Neural progenitor cell (in vitro differentiated cells): ENCODE results near the gene PLOD3. TPM values are rescaled to one million over a fixed set of nuclear protein-coding genes. Genes with fewer than 3 reads are reported as not detected.
A peak's percentile ranks its signal among the peaks of the same experiment; 100 is the strongest.

Experiments used
- DNase-seq: peaks from one replicate; pipeline ENCODE4 v3.0.0-alpha.2; 2016; ENCODE audit warnings: low spot score
- H2AFZ ChIP-seq: fragments of 200-600 bp; sonication (generic); replicated peaks from 2 replicates; pipeline ENCODE4 v1.6.1; 2016; ENCODE audit warnings: antibody characterized with exemption
- H3F3A ChIP-seq: fragments of 200-600 bp; sonication (generic); 2 replicates; pipeline ENCODE4 v1.6.1; 2016; ENCODE audit warnings: antibody characterized with exemption, low read depth
- H3K27ac ChIP-seq: fragments of 200-600 bp; sonication (generic); 2 replicates; pipeline ENCODE4 v1.5.1; 2016; ENCODE audit warnings: mild to moderate bottlenecking
- H3K27me3 ChIP-seq: fragments of 200-600 bp; sonication (generic); 2 replicates; pipeline ENCODE4 v1.6.1; 2016; ENCODE audit warnings: mild to moderate bottlenecking, moderate library complexity
- H3K36me3 ChIP-seq: fragments of 200-600 bp; sonication (generic); 2 replicates; pipeline ENCODE4 v1.5.1; 2016
- H3K4me1 ChIP-seq: fragments of 200-600 bp; sonication (generic); 2 replicates; pipeline ENCODE4 v1.6.1; 2016; ENCODE audit warnings: mixed run types
- H3K4me2 ChIP-seq: fragments of 200-600 bp; sonication (generic); 2 replicates; pipeline ENCODE4 v1.6.1; 2016
- H3K4me3 ChIP-seq: fragments of 200-600 bp; sonication (generic); 2 replicates; pipeline ENCODE4 v1.5.1; 2016
- H3K79me2 ChIP-seq: fragments of 200-600 bp; sonication (generic); 2 replicates; pipeline ENCODE4 v1.6.1; 2016; ENCODE audit warnings: low read depth
- H3K9ac ChIP-seq: fragments of 200-600 bp; sonication (generic); 2 replicates; pipeline ENCODE4 v1.6.1; 2016
- H3K9me3 ChIP-seq: fragments of 200-600 bp; sonication (generic); 2 replicates; pipeline ENCODE4 v1.5.1; 2016; ENCODE audit warnings: low read depth
- H4K20me1 ChIP-seq: fragments of 200-600 bp; sonication (generic); 2 replicates; pipeline ENCODE4 v1.6.1; 2016; ENCODE audit warnings: low read depth
- H3K27ac Mint-ChIP-seq: 3 replicates; pipeline ENCODE4 v1.8.0; 2021; ENCODE audit warnings: mixed read lengths
- H3K27me3 Mint-ChIP-seq: 2 replicates; pipeline ENCODE4 v1.8.0; 2022; ENCODE audit warnings: low read depth, mild to moderate bottlenecking, inconsistent platforms, moderate library complexity, mixed read lengths; ENCODE audit not compliant: insufficient read depth
- H3K36me3 Mint-ChIP-seq: 3 replicates; pipeline ENCODE4 v1.8.0; 2021; ENCODE audit warnings: mixed read lengths
- H3K4me1 Mint-ChIP-seq: 3 replicates; pipeline ENCODE4 v1.8.0; 2021; ENCODE audit warnings: mixed read lengths
- H3K4me3 Mint-ChIP-seq: 3 replicates; pipeline ENCODE4 v1.8.0; 2021; ENCODE audit warnings: mild to moderate bottlenecking, moderate library complexity, mixed read lengths
- H3K9me3 Mint-ChIP-seq: 3 replicates; pipeline ENCODE4 v1.8.0; 2020; ENCODE audit warnings: mixed read lengths
- EZH2 ChIP-seq: fragments of 200-600 bp; sonication (generic); IDR thresholded peaks from 2 replicates; pipeline ENCODE4 v1.6.1; 2017; ENCODE audit warnings: antibody characterized with exemption, mild to moderate bottlenecking, moderate library complexity
- EZH2phosphoT487 ChIP-seq: fragments of 200-600 bp; sonication (generic); IDR thresholded peaks from 2 replicates; pipeline ENCODE4 v1.6.1; 2017; ENCODE audit warnings: antibody characterized with exemption
- total RNA-seq: library from RNA; depleted of rRNA; stranded (reverse); fragments of >200 nt; gene quantifications from 2 replicates; pipeline ENCODE4 v1.2.3, GENCODE V29; 2015; ENCODE audit warnings: low replicate concordance
- TF ChIP-seq, protein P1 (sequence below): fragments of 200-600 bp; sonication (generic); IDR thresholded peaks from 2 replicates; pipeline ENCODE4 v1.5.1; 2017; ENCODE audit warnings: antibody characterized with exemption, mild to moderate bottlenecking

The PLOD3 gene
- total RNA-seq, 1 donor from 2014 or later: 9.4 TPM

GRCh38 chr7:101172854-101173751 lies 44.3 kb downstream of the PLOD3 start:
- Mint-ChIP-seq H3K27ac (no peak overlapping the region), H3K27me3 (peaks cover 86% of the 10 kb centered on the region), H3K9me3 (peaks cover 2% of the 10 kb centered on the region), H3K4me3 (peak overlapping the region; percentile 58), H3K4me1 (peaks cover 41% of the 10 kb centered on the region), H3K36me3 (no peaks in the 10 kb centered on the region)
- no peaks in the 10 kb centered on the region for H3K9me3 ChIP-seq
- no peak overlapping the region for H2AFZ ChIP-seq
- peaks cover 23% of the 10 kb centered on the region for H3F3A ChIP-seq
- no peaks in the 10 kb centered on the region for H3K79me2 ChIP-seq
- peak overlapping the region; percentile 77 for H3K4me2 ChIP-seq
- peaks cover 51% of the 10 kb centered on the region for H4K20me1 ChIP-seq
- no peak for DNase-seq
- no peak overlapping the region for H3K9ac ChIP-seq
- H3K4me3 ChIP-seq: peak overlapping the region; percentile 39
- peaks cover 26% of the 10 kb centered on the region for H3K4me1 ChIP-seq
- no peak for TF ChIP-seq EZH2
- TF ChIP-seq EZH2phosphoT487: peak; percentile 7
- TF ChIP-seq, protein P1, sequence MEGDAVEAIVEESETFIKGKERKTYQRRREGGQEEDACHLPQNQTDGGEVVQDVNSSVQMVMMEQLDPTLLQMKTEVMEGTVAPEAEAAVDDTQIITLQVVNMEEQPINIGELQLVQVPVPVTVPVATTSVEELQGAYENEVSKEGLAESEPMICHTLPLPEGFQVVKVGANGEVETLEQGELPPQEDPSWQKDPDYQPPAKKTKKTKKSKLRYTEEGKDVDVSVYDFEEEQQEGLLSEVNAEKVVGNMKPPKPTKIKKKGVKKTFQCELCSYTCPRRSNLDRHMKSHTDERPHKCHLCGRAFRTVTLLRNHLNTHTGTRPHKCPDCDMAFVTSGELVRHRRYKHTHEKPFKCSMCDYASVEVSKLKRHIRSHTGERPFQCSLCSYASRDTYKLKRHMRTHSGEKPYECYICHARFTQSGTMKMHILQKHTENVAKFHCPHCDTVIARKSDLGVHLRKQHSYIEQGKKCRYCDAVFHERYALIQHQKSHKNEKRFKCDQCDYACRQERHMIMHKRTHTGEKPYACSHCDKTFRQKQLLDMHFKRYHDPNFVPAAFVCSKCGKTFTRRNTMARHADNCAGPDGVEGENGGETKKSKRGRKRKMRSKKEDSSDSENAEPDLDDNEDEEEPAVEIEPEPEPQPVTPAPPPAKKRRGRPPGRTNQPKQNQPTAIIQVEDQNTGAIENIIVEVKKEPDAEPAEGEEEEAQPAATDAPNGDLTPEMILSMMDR: no peak
- H3K27me3 ChIP-seq: peaks cover 100% of the 10 kb centered on the region
- no peak overlapping the region for H3K27ac ChIP-seq
- H3K36me3 ChIP-seq: no peaks in the 10 kb centered on the region

GRCh38 chr7:101172005-101172853 lies 45.2 kb downstream of the PLOD3 start:
- peaks cover 60% of the 10 kb centered on the region for H4K20me1 ChIP-seq
- peak; percentile 62 for DNase-seq
- no peaks in the 10 kb centered on the region for H3K79me2 ChIP-seq
- H3K4me1 Mint-ChIP-seq: peaks cover 49% of the 10 kb centered on the region
- H2AFZ ChIP-seq: no peak overlapping the region
- H3K9me3 ChIP-seq: no peaks in the 10 kb centered on the region
- peaks cover 31% of the 10 kb centered on the region for H3K4me1 ChIP-seq
- peaks cover 87% of the 10 kb centered on the region for H3K27me3 Mint-ChIP-seq
- TF ChIP-seq EZH2 (peak; percentile 87), EZH2phosphoT487 (peak; percentile 85)
- TF ChIP-seq, protein P1: no peak
- no peak overlapping the region for H3K27ac ChIP-seq
- peak overlapping the region; percentile 77 for H3K4me2 ChIP-seq
- peak overlapping the region; percentile 65 for H3K4me3 Mint-ChIP-seq
- peaks cover 2% of the 10 kb centered on the region for H3K9me3 Mint-ChIP-seq
- peaks cover 100% of the 10 kb centered on the region for H3K27me3 ChIP-seq
- H3K36me3 Mint-ChIP-seq: no peaks in the 10 kb centered on the region
- no peak overlapping the region for H3K9ac ChIP-seq
- H3K36me3 ChIP-seq: no peaks in the 10 kb centered on the region
- peaks cover 23% of the 10 kb centered on the region for H3F3A ChIP-seq
- peak overlapping the region; percentile 39 for H3K4me3 ChIP-seq
- no peak overlapping the region for H3K27ac Mint-ChIP-seq

- H3K79me2 ChIP-seq: no peaks in the 10 kb centered on the region
- H3K9me3 Mint-ChIP-seq: peaks cover 2% of the 10 kb centered on the region
- H3K4me1 ChIP-seq: peaks cover 36% of the 10 kb centered on the region
- H3K27me3 Mint-ChIP-seq: peaks cover 85% of the 10 kb centered on the region
- H3K9me3 ChIP-seq: no peaks in the 10 kb centered on the region
- no peaks in the 10 kb centered on the region for H3K36me3 ChIP-seq
- H4K20me1 ChIP-seq: peaks cover 65% of the 10 kb centered on the region
- peak overlapping the region; percentile 77 for H3K4me2 ChIP-seq
- H3K4me1 Mint-ChIP-seq: peaks cover 55% of the 10 kb centered on the region
- peak overlapping the region; percentile 65 for H3K4me3 Mint-ChIP-seq
- no peak overlapping the region for H2AFZ ChIP-seq
- DNase-seq: peak; percentile 40
- no peak overlapping the region for H3K4me3 ChIP-seq
- H3K27ac Mint-ChIP-seq: no peak overlapping the region
- peaks cover 100% of the 10 kb centered on the region for H3K27me3 ChIP-seq
- no peak overlapping the region for H3K27ac ChIP-seq
- H3K9ac ChIP-seq: no peak overlapping the region
- TF ChIP-seq, protein P1: peak; percentile 12
- no peak for TF ChIP-seq EZH2phosphoT487
- no peaks in the 10 kb centered on the region for H3K36me3 Mint-ChIP-seq
- peaks cover 23% of the 10 kb centered on the region for H3F3A ChIP-seq
Measured at GRCh38 chr7:101171442-101171837, 45.9 kb downstream of the PLOD3 start.
